Endothelial cell of umbilical vein (primary cell): ENCODE data around the gene KRTAP2-3.
"Not testable (repeated sequence)": the region's sequence is repeated elsewhere in the genome, so short reads cannot be mapped to it uniquely, and the experiment has no call there.

Experiments
- EZH2 ChIP-seq: IDR thresholded peaks from 2 replicates; pipeline ENCODE4 v1.6.1; 2012; ENCODE audit warnings: borderline replicate concordance, low read depth, mild to moderate bottlenecking, moderate library complexity, low read length, inconsistent platforms; ENCODE audit not compliant: severe bottlenecking
- JUN ChIP-seq: IDR thresholded peaks from 2 replicates; pipeline ENCODE4 v1.6.1; 2011; ENCODE audit warnings: borderline replicate concordance, low read depth; ENCODE audit not compliant: insufficient read length, insufficient read depth
- POLR2A ChIP-seq: IDR thresholded peaks from 2 replicates; pipeline ENCODE4 v1.6.1; 2012; ENCODE audit warnings: low read depth, mild to moderate bottlenecking, control low read depth, low read length
- POLR2AphosphoS5 ChIP-seq: IDR thresholded peaks from 2 replicates; pipeline ENCODE4 v1.6.1; 2012; ENCODE audit warnings: low read depth, mild to moderate bottlenecking, control low read depth, low read length, moderate library complexity; ENCODE audit not compliant: insufficient read depth
- TF ChIP-seq, protein P1 (sequence below): IDR thresholded peaks from 2 replicates; pipeline ENCODE4 v1.6.1; 2011; ENCODE audit not compliant: insufficient read depth, insufficient read length
- TF ChIP-seq, protein P2 (sequence below), 2 donors: IDR thresholded peaks; 1 replicate in 1 of 2; 2 replicates in 1 of 2; pipeline ENCODE4 v1.5.1; 2011; ENCODE audit warnings: low read length in 2 of 2, mild to moderate bottlenecking in 2 of 2, moderate library complexity in 2 of 2, control low read depth in 1 of 2, inconsistent platforms in 1 of 2, low read depth in 1 of 2; ENCODE audit not compliant: insufficient read depth in 1 of 2; ENCODE audit errors: extremely low read depth in 1 of 2

DNA sequence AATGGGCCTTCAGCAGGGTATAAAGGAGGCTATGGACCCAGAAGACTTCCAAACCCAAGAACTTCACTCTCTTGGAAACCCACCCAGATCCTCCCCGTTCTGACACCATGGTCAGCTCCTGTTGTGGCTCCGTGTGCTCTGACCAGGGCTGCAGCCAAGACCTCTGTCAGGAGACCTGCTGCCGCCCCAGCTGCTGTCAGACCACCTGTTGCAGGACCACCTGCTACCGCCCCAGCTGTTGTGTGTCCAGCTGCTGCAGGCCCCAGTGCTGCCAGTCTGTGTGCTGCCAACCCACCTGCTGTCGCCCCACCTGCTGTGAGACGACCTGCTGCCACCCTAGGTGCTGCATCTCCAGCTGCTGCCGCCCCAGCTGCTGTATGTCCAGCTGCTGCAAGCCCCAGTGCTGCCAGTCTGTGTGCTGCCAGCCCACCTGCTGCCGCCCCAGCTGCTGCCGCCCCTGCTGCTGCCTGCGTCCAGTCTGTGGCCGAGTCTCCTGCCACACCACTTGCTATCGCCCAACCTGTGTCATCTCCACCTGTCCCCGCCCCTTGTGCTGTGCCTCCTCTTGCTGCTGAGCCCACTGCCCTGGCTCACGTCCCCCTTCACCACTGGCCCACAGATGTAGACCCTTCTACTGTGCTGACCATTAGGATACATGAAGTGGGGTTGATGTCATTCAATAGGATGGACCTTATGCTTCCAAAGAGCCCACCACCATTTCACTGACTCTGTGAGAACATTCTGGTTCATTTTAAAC, 24.4 kb upstream of the KRTAP2-3 start, which contains the start of gene KRTAP4-7:
- TF ChIP-seq JUN, POLR2AphosphoS5, POLR2A, EZH2: not testable (repeated sequence)
- TF ChIP-seq, protein P1, sequence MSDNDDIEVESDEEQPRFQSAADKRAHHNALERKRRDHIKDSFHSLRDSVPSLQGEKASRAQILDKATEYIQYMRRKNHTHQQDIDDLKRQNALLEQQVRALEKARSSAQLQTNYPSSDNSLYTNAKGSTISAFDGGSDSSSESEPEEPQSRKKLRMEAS: not testable (repeated sequence)
- TF ChIP-seq, protein P2, sequence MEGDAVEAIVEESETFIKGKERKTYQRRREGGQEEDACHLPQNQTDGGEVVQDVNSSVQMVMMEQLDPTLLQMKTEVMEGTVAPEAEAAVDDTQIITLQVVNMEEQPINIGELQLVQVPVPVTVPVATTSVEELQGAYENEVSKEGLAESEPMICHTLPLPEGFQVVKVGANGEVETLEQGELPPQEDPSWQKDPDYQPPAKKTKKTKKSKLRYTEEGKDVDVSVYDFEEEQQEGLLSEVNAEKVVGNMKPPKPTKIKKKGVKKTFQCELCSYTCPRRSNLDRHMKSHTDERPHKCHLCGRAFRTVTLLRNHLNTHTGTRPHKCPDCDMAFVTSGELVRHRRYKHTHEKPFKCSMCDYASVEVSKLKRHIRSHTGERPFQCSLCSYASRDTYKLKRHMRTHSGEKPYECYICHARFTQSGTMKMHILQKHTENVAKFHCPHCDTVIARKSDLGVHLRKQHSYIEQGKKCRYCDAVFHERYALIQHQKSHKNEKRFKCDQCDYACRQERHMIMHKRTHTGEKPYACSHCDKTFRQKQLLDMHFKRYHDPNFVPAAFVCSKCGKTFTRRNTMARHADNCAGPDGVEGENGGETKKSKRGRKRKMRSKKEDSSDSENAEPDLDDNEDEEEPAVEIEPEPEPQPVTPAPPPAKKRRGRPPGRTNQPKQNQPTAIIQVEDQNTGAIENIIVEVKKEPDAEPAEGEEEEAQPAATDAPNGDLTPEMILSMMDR (IDR thresholded peaks at IDR 0.05; ENCODE audit: extremely low read depth in 1 of 2, insufficient read depth in 1 of 2, low read depth in 1 of 2, low read length in 2 of 2): not testable (repeated sequence)
